ENCODE measurements around the gene ATG10.

Gene ATG10

GRCh38 chr5:81971712-81972491, at the start of gene ATG10:
Gene ATG10 (plus strand): TSS chr5:81972023. CDS start chr5:81987571, 15,548 bp downstream.
- Histone ChIP-seq H3K9me3 (no peaks in the 10 kb centered on the region), H3K4me1 (ENCODE audit: control insufficient read depth in 1 of 2, insufficient read depth in 1 of 2, low read depth in 1 of 2, low read length in 1 of 2) (peaks cover 13 to 14% of the 10 kb centered on the region in 2 experiments), H3K27ac (peak within 1 kb of the TSS; percentile 89), H3K36me3 (no peaks in the 10 kb centered on the region), H3K4me3 (ENCODE audit: low read depth in 1 of 2, low read length in 1 of 2) (peak within 1 kb of the TSS; percentile 70), H3K27me3 (no peaks in the 10 kb centered on the region)
- TF ChIP-seq CTCF (IDR thresholded peaks at IDR 0.05) = peak; percentile 45

- H3K9me3 ChIP-seq = no peaks in the 10 kb centered on the region
- H3K27ac ChIP-seq = no peak overlapping the region
- H3K27me3 ChIP-seq = no peaks in the 10 kb centered on the region
- H3K4me1 ChIP-seq (ENCODE audit: control insufficient read depth in 1 of 2, insufficient read depth in 1 of 2, low read depth in 1 of 2, low read length in 1 of 2) = no peaks in the 10 kb centered on the region
- TF ChIP-seq CTCF (IDR thresholded peaks at IDR 0.05) = no peak
- no peak overlapping the region for H3K4me3 ChIP-seq (ENCODE audit: low read depth in 1 of 2, low read length in 1 of 2)
- no peaks in the 10 kb centered on the region for H3K36me3 ChIP-seq
Observed at GRCh38 chr5:81922854-81923279, 49.0 kb upstream of the ATG10 start.

- TF ChIP-seq CTCF (IDR thresholded peaks at IDR 0.05) = no peak
- Histone ChIP-seq H3K4me3 (ENCODE audit: low read depth in 1 of 2, low read length in 1 of 2) (no peak overlapping the region), H3K27me3 (no peaks in the 10 kb centered on the region), H3K4me1 (ENCODE audit: control insufficient read depth in 1 of 2, insufficient read depth in 1 of 2, low read depth in 1 of 2, low read length in 1 of 2) (no peaks in the 10 kb centered on the region), H3K36me3 (no peaks in the 10 kb centered on the region), H3K9me3 (no peaks in the 10 kb centered on the region), H3K27ac (no peak overlapping the region)
Observed at GRCh38 chr5:81924442-81924841, 47.4 kb upstream of the ATG10 start.

GRCh38 chr5:81925009-81925408, 46.8 kb upstream of the ATG10 start:
- Histone ChIP-seq H3K27ac (no peak overlapping the region), H3K27me3 (no peaks in the 10 kb centered on the region), H3K4me1 (ENCODE audit: control insufficient read depth in 1 of 2, insufficient read depth in 1 of 2, low read depth in 1 of 2, low read length in 1 of 2) (no peaks in the 10 kb centered on the region), H3K9me3 (no peaks in the 10 kb centered on the region), H3K36me3 (no peaks in the 10 kb centered on the region), H3K4me3 (ENCODE audit: low read depth in 1 of 2, low read length in 1 of 2) (no peak overlapping the region)
- TF ChIP-seq CTCF (IDR thresholded peaks at IDR 0.05) = no peak

- no peaks in the 10 kb centered on the region for H3K9me3 ChIP-seq
- no peaks in the 10 kb centered on the region for H3K36me3 ChIP-seq
- H3K4me1 ChIP-seq (ENCODE audit: control insufficient read depth in 1 of 2, insufficient read depth in 1 of 2, low read depth in 1 of 2, low read length in 1 of 2) = no peaks in the 10 kb centered on the region
- H3K27ac ChIP-seq = no peak overlapping the region
- no peaks in the 10 kb centered on the region for H3K27me3 ChIP-seq
- TF ChIP-seq CTCF (IDR thresholded peaks at IDR 0.05) = no peak
- no peak overlapping the region for H3K4me3 ChIP-seq (ENCODE audit: low read depth in 1 of 2, low read length in 1 of 2)
Observed at GRCh38 chr5:81925981-81926380, 45.8 kb upstream of the ATG10 start.
